ENCODE data around the gene VTCN1. TPM values are rescaled to one million over a fixed set of nuclear protein-coding genes. Genes with fewer than 3 reads are reported as not detected.

The VTCN1 gene
- total RNA-seq, result not detected in 2 replicates

GRCh38 chr1:117210831-117211261, at the start of gene VTCN1:
VTCN1 (minus strand) TSS chr1:117210927; CDS start chr1:117210855, 72 bp downstream.

GRCh38 chr1:117121589-117122329, 89.0 kb downstream of the VTCN1 start, which contains the start of gene TRIM45:
TRIM45 (minus strand) TSS chr1:117121749; CDS start chr1:117121201, 548 bp downstream.

Other genes with a start within 250 kb of the VTCN1 start
- 0.36 and 0.59 TPM in 2 replicates for gene CD101, start 209.2 kb downstream of the VTCN1 start, total RNA-seq
- gene TTF2, start 150.6 kb downstream of the VTCN1 start, total RNA-seq, result 10.9 and 11.9 TPM in 2 replicates
- 1.9 and 3.3 TPM in 2 replicates for gene TRIM45, start 89.2 kb downstream of the VTCN1 start, total RNA-seq
- 56.4 and 57.6 TPM in 2 replicates for gene MAN1A2, start 156.5 kb upstream of the VTCN1 start, total RNA-seq

Measured in smooth muscle cell of the pulmonary artery (primary cell).